GM12878 (cell line): Measurements from ENCODE around the gene TMOD3. TPM values are rescaled to one million over a fixed set of nuclear protein-coding genes. Genes with fewer than 3 reads are reported as not detected.

ENCODE experiments used
- ATAC-seq: fragments of 200-7000 bp; cut with Tn5 transposase; 3 replicates; pipeline ENCODE4 v1.9.1; 2020; ENCODE audit warnings: mild to moderate bottlenecking, moderate library complexity
- BruUV-seq: library from RNA; stranded (reverse); fragments of 400-500 nt; replicated peaks from 2 replicates; lab custom pipeline; 2021; lab: Mats Ljungman, UMichigan
- CTCF ChIA-PET: fragments of 300-600 bp; sonication (Branson Sonifier 250); formaldehyde crosslinking; extraction: SDS; loops from one replicate; lab custom pipeline; 2021; ENCODE audit warnings: inconsistent platforms; lab: Yijun Ruan, JAX
- POLR2A ChIA-PET: fragments of 350-600 bp; formaldehyde crosslinking; extraction: SDS; loops from one replicate; lab custom pipeline; 2021; ENCODE audit warnings: inconsistent platforms; lab: Charles Lee
- RAD21 ChIA-PET: fragments of 300-600 bp; sonication (Branson Sonifier 250); formaldehyde crosslinking; loops from one replicate; lab custom pipeline; 2023; ENCODE audit warnings: antibody characterized with exemption; ENCODE audit not compliant: unreplicated experiment; lab: Charles Lee
- SMC1A ChIA-PET: fragments of 300-600 bp; sonication (Branson Sonifier 250); formaldehyde crosslinking; loops from one replicate; lab custom pipeline; 2023; ENCODE audit not compliant: unreplicated experiment, uncharacterized antibody; lab: Charles Lee
- DNase-seq: peaks from one replicate; pipeline ENCODE4 v3.0.0-alpha.2; 2011; ENCODE audit warnings: low read depth, low spot score
- FAIRE-seq: peaks from 3 replicates; lab custom pipeline; 2011; peaks lifted over from hg19 to GRCh38; lab: Jason Lieb, UNC
- H2AFZ ChIP-seq: 2 replicates; pipeline ENCODE4 v1.6.0; 2011; ENCODE audit warnings: low read depth, low read length, control low read depth; ENCODE audit not compliant: control insufficient read depth
- H3K27ac ChIP-seq: 2 replicates; pipeline ENCODE4 v1.5.1; 2011; ENCODE audit warnings: control low read depth; ENCODE audit not compliant: control insufficient read depth, insufficient read depth
- H3K27me3 ChIP-seq, 2 experiments: replicated peaks in 1 of 2; 2 replicates each; pipeline versions ENCODE4 v1.6.0 to v1.6.1; 2011; ENCODE audit warnings: low read length in 1 of 2; ENCODE audit not compliant: control insufficient read depth in 2 of 2, insufficient read depth in 2 of 2
- H3K36me3 ChIP-seq, 2 experiments: 2 replicates each; pipeline ENCODE4 v1.5.1; 2011; ENCODE audit warnings: low read length in 1 of 2; ENCODE audit not compliant: control insufficient read depth in 2 of 2, insufficient read depth in 2 of 2
- H3K4me1 ChIP-seq: 2 replicates; pipeline ENCODE4 v1.6.1; 2011; ENCODE audit warnings: mild to moderate bottlenecking, low read length, moderate library complexity, mixed read lengths; ENCODE audit not compliant: control insufficient read depth, insufficient read depth
- H3K4me2 ChIP-seq: 2 replicates; pipeline ENCODE4 v1.6.0; 2011; ENCODE audit warnings: control low read depth; ENCODE audit not compliant: control insufficient read depth, insufficient read depth
- H3K4me3 ChIP-seq: fragments of 200-600 bp; sonication (generic); 2 replicates; pipeline ENCODE4 v1.5.1; 2016
- H3K79me2 ChIP-seq: 2 replicates; pipeline ENCODE4 v1.6.0; 2011; ENCODE audit warnings: low read length; ENCODE audit not compliant: control insufficient read depth, insufficient read depth
- H3K9ac ChIP-seq: 2 replicates; pipeline ENCODE4 v1.8.0; 2011; ENCODE audit warnings: low read length, control low read depth, mixed read lengths; ENCODE audit not compliant: control insufficient read depth, insufficient read depth
- H3K9me3 ChIP-seq: replicated peaks from 3 replicates; pipeline ENCODE4 v1.5.1; 2011; ENCODE audit warnings: mild to moderate bottlenecking, low read length; ENCODE audit not compliant: control insufficient read depth, insufficient read depth
- H4K20me1 ChIP-seq: 2 replicates; pipeline ENCODE4 v1.6.0; 2011; ENCODE audit not compliant: control insufficient read depth, insufficient read depth
- BRCA1 ChIP-seq: IDR thresholded peaks from 2 replicates; pipeline ENCODE4 v1.6.1; 2011; ENCODE audit warnings: low read depth, low read length, improper control_type of control experiment
- CEBPZ ChIP-seq: fragments of 150-350 bp; IDR thresholded peaks from 2 replicates; pipeline ENCODE4 v1.6.1; 2016; ENCODE audit warnings: low read depth, low read length
- CREM ChIP-seq: IDR thresholded peaks from 2 replicates; pipeline ENCODE4 v1.6.1; 2014; ENCODE audit warnings: antibody characterized with exemption, low read depth
- HDAC6 ChIP-seq: fragments of 200-600 bp; sonication (generic); IDR thresholded peaks from one replicate; pipeline ENCODE4 v1.8.0; 2017; ENCODE audit warnings: antibody characterized with exemption; ENCODE audit not compliant: unreplicated experiment
- JUND ChIP-seq: IDR thresholded peaks from 2 replicates; pipeline ENCODE4 v1.6.1; 2012; ENCODE audit warnings: low read depth, mild to moderate bottlenecking, low read length, improper control_type of control experiment, moderate library complexity
- KAT2A ChIP-seq: conservative IDR thresholded peaks from 2 replicates; pipeline ENCODE4 v1.6.1; 2011; ENCODE audit warnings: low read depth, low read length; ENCODE audit not compliant: control insufficient read depth
- MYC ChIP-seq: IDR thresholded peaks from 2 replicates; pipeline ENCODE4 v1.6.1; 2011; ENCODE audit warnings: mild to moderate bottlenecking, low read length, moderate library complexity, inconsistent platforms; ENCODE audit not compliant: insufficient read depth, insufficient replicate concordance, insufficient read length, severe bottlenecking
- SIN3A ChIP-seq: IDR thresholded peaks from 2 replicates; pipeline ENCODE4 v1.6.1; 2012; ENCODE audit warnings: low read depth, low read length, improper control_type of control experiment
- SREBF1 ChIP-seq: IDR thresholded peaks from 2 replicates; pipeline ENCODE4 v1.6.1; 2012; ENCODE audit warnings: mild to moderate bottlenecking, low read length
- SUZ12 ChIP-seq: fragments of 200-600 bp; sonication (generic); IDR thresholded peaks from one replicate; pipeline ENCODE4 v1.6.1; 2018; ENCODE audit warnings: antibody characterized with exemption, mild to moderate bottlenecking; ENCODE audit not compliant: unreplicated experiment
- TAF1 ChIP-seq: IDR thresholded peaks from 2 replicates; pipeline ENCODE4 v1.6.1; 2011; ENCODE audit warnings: mild to moderate bottlenecking, low read depth, low read length, borderline replicate concordance
- ZNF207 ChIP-seq: fragments of 450-650 bp; IDR thresholded peaks from 2 replicates; pipeline ENCODE4 v1.6.1; 2014; ENCODE audit warnings: antibody characterized with exemption, mild to moderate bottlenecking, borderline replicate concordance
- WGBS: methylation state at CpG from one replicate; pipeline ENCODE4 v1.1.6; 2016; ENCODE audit warnings: low lambda C conversion rate; ENCODE audit not compliant: insufficient replicate concordance, insufficient coverage; ENCODE audit errors: missing lambda C conversion rate; 5-methylcytosine and 5-hydroxymethylcytosine counted together
- in situ Hi-C: fragments of 300-500 bp; cut with MboI; formaldehyde crosslinking; loops from 9 replicates; pipeline ENCODE4 v1.14.3; 2018; ENCODE audit warnings: mixed read lengths
- intact Hi-C: fragments of 100-400 bp; cut with micrococcal nuclease; formaldehyde crosslinking; loops from one replicate; pipeline ENCODE4 v1.14.2; 2022; ENCODE audit not compliant: unreplicated experiment
- polyA plus RNA-seq, 11 experiments: library from polyadenylated mRNA; depleted of rRNA in 4 of 11; unstranded in 6 of 11; stranded (reverse) in 5 of 11; fragments of >200 nt; fragmentation: Nextera tagmentation in 4 of 11; fragmentation: Illumina TruSeq in 1 of 11; extraction: Ambion mirVana in 4 of 11; extraction: Trizol in 1 of 11; gene quantifications; 1 replicate in 1 of 11; 2 replicates in 10 of 11; pipeline versions ENCODE4 v1.2.1 to v1.2.3, GENCODE V29; 2011 to 2016; ENCODE audit warnings: inconsistent platforms in 2 of 11, missing spikeins in 2 of 11, low read depth in 1 of 11
- total RNA-seq, 4 experiments: library from RNA; depleted of rRNA in 3 of 4; stranded (reverse); fragments of >200 nt in 3 of 4; fragmentation: Illumina TruSeq in 1 of 4; extraction: Trizol in 1 of 4; gene quantifications; 2 replicates each; pipeline versions ENCODE4 v1.2.1 to v1.2.3, GENCODE V29; 2013 to 2021

TMOD3 gene
- total and polyA plus RNA-seq, 10 of the 15 experiments (the other 5 are each of a cell fraction or from before 2014, with no cell fraction given), result 5.2 to 39.4 (median 22.5) TPM

GRCh38 chr15:51793521-51794305 lies 35.7 kb upstream of the TMOD3 start:
- Histone ChIP-seq H3K79me2 (no peaks in the 10 kb centered on the region), H3K4me2 (no peak overlapping the region), H2AFZ (no peak overlapping the region), H3K9ac (no peak overlapping the region), H3K4me3 (no peak overlapping the region), H3K27me3 (no peaks in the 10 kb centered on the region), H3K36me3 (no peaks in the 10 kb centered on the region), H3K9me3 (no peaks in the 10 kb centered on the region), H4K20me1 (no peaks in the 10 kb centered on the region), H3K4me1 (no peaks in the 10 kb centered on the region; the same call in 1 of the 2 replicates), H3K27ac (no peak overlapping the region)
- ChIA-PET CTCF (no interaction called here), RAD21 (no interaction called here), SMC1A (interaction anchor here (1.4 kb wide), 1 partner anchor 17 kb away, joined by 3 read pairs; no protein-coding TSS in a partner anchor), POLR2A (no interaction called here)
- BruUV-seq, result no TSS peak
- in situ Hi-C loops, result no loop called here
- FAIRE-seq (no peak), ATAC-seq (no peak), DNase-seq (no peak)
- TF ChIP-seq SIN3A, result no peak
- 97% methylated on average over 4 of the region's 4 CpGs for WGBS
- intact Hi-C loops, result no loop called here

- ChIA-PET POLR2A (no interaction called here), SMC1A (no interaction called here), CTCF (interaction anchor here (0.9 kb wide), 1 partner anchor 147 kb away, joined by 3 read pairs; no protein-coding TSS in a partner anchor), RAD21 (no interaction called here)
- TF ChIP-seq SUZ12, result no peak
- no peak for TF ChIP-seq HDAC6
- no peak for TF ChIP-seq MYC
- no peak for TF ChIP-seq SREBF1
- TF ChIP-seq JUND, result no peak
- no peak for TF ChIP-seq TAF1
- no peak for TF ChIP-seq CREM
- TF ChIP-seq BRCA1, result no peak
- TF ChIP-seq ZNF207, result no peak
- no peak for TF ChIP-seq CEBPZ
- TF ChIP-seq KAT2A, result no peak
- H3K4me3 ChIP-seq, result no peak overlapping the region
- no peaks in the 10 kb centered on the region; the same call in 1 of the 2 replicates for H3K4me1 ChIP-seq
- FAIRE-seq (no peak), ATAC-seq (no peak), DNase-seq (no peak)
- in situ Hi-C loops (no loop called here), intact Hi-C loops (no loop called here)
- no TSS peak for BruUV-seq
- H4K20me1 ChIP-seq, result no peaks in the 10 kb centered on the region
- no peaks in the 10 kb centered on the region for H3K36me3 ChIP-seq
- H3K9me3 ChIP-seq, result no peaks in the 10 kb centered on the region
- H2AFZ ChIP-seq, result no peak overlapping the region
- no peaks in the 10 kb centered on the region for H3K79me2 ChIP-seq
- H3K27me3 ChIP-seq, result no peaks in the 10 kb centered on the region
- no peak overlapping the region for H3K4me2 ChIP-seq
- 98% methylated on average over 10 of the region's 10 CpGs for WGBS
- no peak overlapping the region for H3K27ac ChIP-seq
- no peak overlapping the region for H3K9ac ChIP-seq
These were observed 32.5 kb upstream of the TMOD3 start for GRCh38 chr15:51796847-51797401.
